K562 (cell line): ENCODE measurements around the gene XRRA1. TPM values are rescaled to one million over a fixed set of nuclear protein-coding genes. Genes with fewer than 3 reads are reported as not detected.

Experiments
- CHD4 ChIP-seq: fragments of 200-600 bp; sonication (generic); IDR thresholded peaks from 3 replicates; pipeline ENCODE4 v1.6.1; 2012; ENCODE audit warnings: low read depth, mild to moderate bottlenecking, mixed read lengths, low read length, inconsistent platforms; ENCODE audit not compliant: insufficient read depth, insufficient replicate concordance, poor library complexity, severe bottlenecking
- GABPA ChIP-seq: fragments of 200-800 bp; sonication (Bioruptor generic); conservative IDR thresholded peaks from 2 replicates; pipeline ENCODE4 v1.6.1; 2016; ENCODE audit warnings: low read depth, missing genetic modification characterization, missing compliant biosample characterization
- GATA2 ChIP-seq: sonication (generic); formaldehyde crosslinking; IDR thresholded peaks from 2 replicates; pipeline ENCODE4 v1.4.0; 2020; ENCODE audit warnings: mild to moderate bottlenecking, missing genetic modification reagents
- HMGN3 ChIP-seq: IDR thresholded peaks from 2 replicates; pipeline ENCODE4 v1.6.1; 2011; ENCODE audit warnings: borderline replicate concordance, low read depth, mild to moderate bottlenecking, mixed read lengths, low read length; ENCODE audit not compliant: insufficient read length; ENCODE audit errors: extremely low read depth
- JUND ChIP-seq, 2 experiments: IDR thresholded peaks; 2 replicates in 1 of 2; 3 replicates in 1 of 2; pipeline ENCODE4 v1.6.1; 2011; ENCODE audit warnings: borderline replicate concordance in 2 of 2, low read depth in 2 of 2, low read length in 2 of 2, improper control_type of control experiment in 1 of 2, missing biosample characterization in 1 of 2, missing genetic modification characterization in 1 of 2, missing genetic modification reagents in 1 of 2
- MYC ChIP-seq, 2 experiments: fragments of 250-450 bp in 1 of 2; sonication (Bioruptor Pico) in 1 of 2; IDR thresholded peaks; 2 replicates each; pipeline versions ENCODE4 v1.5.1 to v1.6.1; 2012 to 2021; ENCODE audit warnings: low read depth in 2 of 2, borderline replicate concordance in 1 of 2, improper control_type of control experiment in 1 of 2, low read length in 1 of 2, mild to moderate bottlenecking in 1 of 2, moderate library complexity in 1 of 2
- NBN ChIP-seq: fragments of 450-650 bp; IDR thresholded peaks from 2 replicates; pipeline ENCODE4 v1.6.1; 2016; ENCODE audit warnings: low read depth, mild to moderate bottlenecking
- POLR2AphosphoS2 ChIP-seq: IDR thresholded peaks from 2 replicates; pipeline ENCODE4 v1.6.1; 2012; ENCODE audit warnings: low read length, improper control_type of control experiment
- SREBF2 ChIP-seq: sonication (generic); formaldehyde crosslinking; IDR thresholded peaks from 2 replicates; pipeline ENCODE4 v1.4.0; 2020; ENCODE audit warnings: mild to moderate bottlenecking, missing genetic modification reagents
- ZNF436 ChIP-seq: fragments of 250-450, 450-650 bp; sonication (Bioruptor Pico); formaldehyde crosslinking; IDR thresholded peaks from 2 replicates; pipeline ENCODE4 v1.7.0; 2020; ENCODE audit warnings: mild to moderate bottlenecking
- ZNF707 ChIP-seq: fragments of 250-450 bp; sonication (Bioruptor Pico); conservative IDR thresholded peaks from 2 replicates; pipeline ENCODE4 v1.8.0; 2022; ENCODE audit warnings: inconsistent platforms, mild to moderate bottlenecking, moderate library complexity
- ZSCAN29 ChIP-seq: fragments of 450-650 bp; IDR thresholded peaks from 2 replicates; pipeline ENCODE4 v1.6.1; 2017
- polyA plus RNA-seq, 8 experiments: library from polyadenylated mRNA; depleted of rRNA in 4 of 8; stranded (reverse) in 5 of 8; unstranded in 3 of 8; fragments of >200 nt; fragmentation: Nextera tagmentation in 2 of 8; fragmentation: Illumina TruSeq in 1 of 8; extraction: Ambion mirVana in 2 of 8; extraction: Trizol in 1 of 8; gene quantifications; 2 replicates each; pipeline versions ENCODE4 v1.2.1 to v1.2.3, GENCODE V29; 2011 to 2014; ENCODE audit warnings: inconsistent platforms in 1 of 8, missing spikeins in 1 of 8
- total RNA-seq, 7 experiments: library from RNA; depleted of rRNA in 6 of 7; stranded (reverse); fragments of >200 nt in 6 of 7; fragmentation: Illumina TruSeq in 2 of 7; extraction: Trizol in 2 of 7; gene quantifications; 2 replicates each; pipeline versions ENCODE4 v1.2.1 to v1.2.3, GENCODE V29; 2011 to 2021; ENCODE audit warnings: low replicate concordance in 1 of 7
- TF ChIP-seq, protein P1 (sequence below): sonication (generic); formaldehyde crosslinking; IDR thresholded peaks from 2 replicates; pipeline ENCODE4 v1.8.1; 2023; ENCODE audit warnings: mild to moderate bottlenecking, missing genetic modification reagents
- TF ChIP-seq, protein P2 (sequence below), 2 experiments: fragments of 450-650 bp in 1 of 2; sonication (generic) in 1 of 2; formaldehyde crosslinking in 1 of 2; IDR thresholded peaks in 1 of 2; conservative IDR thresholded peaks in 1 of 2; 2 replicates each; pipeline versions ENCODE4 v1.6.1 to v1.8.1; 2016 to 2023; ENCODE audit warnings: mild to moderate bottlenecking in 2 of 2, moderate library complexity in 2 of 2, inconsistent platforms in 1 of 2, missing genetic modification reagents in 1 of 2
- TF ChIP-seq, protein P3 (sequence below): fragments of 450-650 bp; IDR thresholded peaks from 2 replicates; pipeline ENCODE4 v1.6.1; 2017; ENCODE audit warnings: antibody characterized with exemption
- TF ChIP-seq, protein P4 (sequence below): fragments of 250-450 bp; sonication (Bioruptor Pico); IDR thresholded peaks from 2 replicates; pipeline ENCODE4 v1.6.1; 2021; ENCODE audit warnings: mild to moderate bottlenecking

The XRRA1 gene
- total and polyA plus RNA-seq, 9 of the 15 experiments (the other 6 are each of a cell fraction or from before 2014, with no cell fraction given), result 5.0 to 22.5 (median 16.0) TPM

GRCh38 chr11:74948898-74949752 is at the start of gene XRRA1, which contains the start of gene SPCS2 (continued):
- no peak for TF ChIP-seq ZNF436 (CRISPR knock-in tag)
- peak; percentile 79; the same call in 1 of the 2 replicates for TF ChIP-seq ZSCAN29
- peak; percentile 87 for TF ChIP-seq HMGN3
- TF ChIP-seq, protein P1, sequence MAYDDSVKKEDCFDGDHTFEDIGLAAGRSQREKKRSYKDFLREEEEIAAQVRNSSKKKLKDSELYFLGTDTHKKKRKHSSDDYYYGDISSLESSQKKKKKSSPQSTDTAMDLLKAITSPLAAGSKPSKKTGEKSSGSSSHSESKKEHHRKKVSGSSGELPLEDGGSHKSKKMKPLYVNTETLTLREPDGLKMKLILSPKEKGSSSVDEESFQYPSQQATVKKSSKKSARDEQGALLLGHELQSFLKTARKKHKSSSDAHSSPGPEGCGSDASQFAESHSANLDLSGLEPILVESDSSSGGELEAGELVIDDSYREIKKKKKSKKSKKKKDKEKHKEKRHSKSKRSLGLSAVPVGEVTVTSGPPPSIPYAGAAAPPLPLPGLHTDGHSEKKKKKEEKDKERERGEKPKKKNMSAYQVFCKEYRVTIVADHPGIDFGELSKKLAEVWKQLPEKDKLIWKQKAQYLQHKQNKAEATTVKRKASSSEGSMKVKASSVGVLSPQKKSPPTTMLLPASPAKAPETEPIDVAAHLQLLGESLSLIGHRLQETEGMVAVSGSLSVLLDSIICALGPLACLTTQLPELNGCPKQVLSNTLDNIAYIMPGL (CRISPR knock-in tag), result peak; percentile 31; the same call in 1 of the 2 replicates
- TF ChIP-seq, protein P2, sequence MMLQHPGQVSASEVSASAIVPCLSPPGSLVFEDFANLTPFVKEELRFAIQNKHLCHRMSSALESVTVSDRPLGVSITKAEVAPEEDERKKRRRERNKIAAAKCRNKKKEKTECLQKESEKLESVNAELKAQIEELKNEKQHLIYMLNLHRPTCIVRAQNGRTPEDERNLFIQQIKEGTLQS (IDR thresholded peaks at IDR 0.05), result no peak
- TF ChIP-seq, protein P2 (CRISPR knock-in tag; conservative IDR thresholded peaks at IDR 0.05), result no peak; the same call in 1 of the 2 replicates
- peak; percentile 69 for TF ChIP-seq JUND (IDR thresholded peaks at IDR 0.05; ENCODE audit: borderline replicate concordance, low read depth, low read length)
- peak; percentile 57; the same call in 1 of the 3 replicates for TF ChIP-seq JUND (tag; IDR thresholded peaks at IDR 0.05; ENCODE audit: borderline replicate concordance, low read depth, low read length)
- TF ChIP-seq SREBF2, result peak; percentile 63; the same call in 1 of the 2 replicates
- no peak for TF ChIP-seq CHD4
- 0 out of 2 replicates have a peak, but pooled peaks have one; percentile 8 for TF ChIP-seq NBN
- TF ChIP-seq, protein P3, sequence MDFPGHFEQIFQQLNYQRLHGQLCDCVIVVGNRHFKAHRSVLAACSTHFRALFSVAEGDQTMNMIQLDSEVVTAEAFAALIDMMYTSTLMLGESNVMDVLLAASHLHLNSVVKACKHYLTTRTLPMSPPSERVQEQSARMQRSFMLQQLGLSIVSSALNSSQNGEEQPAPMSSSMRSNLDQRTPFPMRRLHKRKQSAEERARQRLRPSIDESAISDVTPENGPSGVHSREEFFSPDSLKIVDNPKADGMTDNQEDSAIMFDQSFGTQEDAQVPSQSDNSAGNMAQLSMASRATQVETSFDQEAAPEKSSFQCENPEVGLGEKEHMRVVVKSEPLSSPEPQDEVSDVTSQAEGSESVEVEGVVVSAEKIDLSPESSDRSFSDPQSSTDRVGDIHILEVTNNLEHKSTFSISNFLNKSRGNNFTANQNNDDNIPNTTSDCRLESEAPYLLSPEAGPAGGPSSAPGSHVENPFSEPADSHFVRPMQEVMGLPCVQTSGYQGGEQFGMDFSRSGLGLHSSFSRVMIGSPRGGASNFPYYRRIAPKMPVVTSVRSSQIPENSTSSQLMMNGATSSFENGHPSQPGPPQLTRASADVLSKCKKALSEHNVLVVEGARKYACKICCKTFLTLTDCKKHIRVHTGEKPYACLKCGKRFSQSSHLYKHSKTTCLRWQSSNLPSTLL, result no peak
- peak; percentile 85 for TF ChIP-seq MYC (IDR thresholded peaks at IDR 0.05; ENCODE audit: low read depth, low read length)
- TF ChIP-seq MYC (CRISPR knock-in tag; IDR thresholded peaks at IDR 0.05; ENCODE audit: borderline replicate concordance, low read depth), result no peak
- TF ChIP-seq GATA2 (CRISPR knock-in tag), result no peak
- TF ChIP-seq ZNF707 (CRISPR knock-in tag), result no peak
- TF ChIP-seq, protein P4, sequence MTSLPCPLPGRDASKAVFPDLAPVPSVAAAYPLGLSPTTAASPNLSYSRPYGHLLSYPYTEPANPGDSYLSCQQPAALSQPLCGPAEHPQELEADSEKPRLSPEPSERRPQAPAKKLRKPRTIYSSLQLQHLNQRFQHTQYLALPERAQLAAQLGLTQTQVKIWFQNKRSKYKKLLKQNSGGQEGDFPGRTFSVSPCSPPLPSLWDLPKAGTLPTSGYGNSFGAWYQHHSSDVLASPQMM (CRISPR knock-in tag), result no peak
- no peak for TF ChIP-seq POLR2AphosphoS2
- peak; percentile 59 for TF ChIP-seq GABPA (tag)
